Transverse colon (tissue), 4 donors: Measurements from ENCODE around the gene PSMB7.

Experiments
- CTCF ChIP-seq, 5 experiments: fragments of 200-600 bp in 3 of 5; fragments of 450-650 bp in 2 of 5; sonication (generic) in 3 of 5; IDR thresholded peaks; 1 replicate in 2 of 5; 2 replicates in 3 of 5; pipeline ENCODE4 v1.5.1; 2016 to 2017; ENCODE audit warnings: antibody characterized with exemption in 5 of 5, inconsistent platforms in 3 of 5, mild to moderate bottlenecking in 2 of 5, moderate library complexity in 1 of 5
- POLR2AphosphoS5 ChIP-seq, 3 donors: sonication (generic); formaldehyde crosslinking; IDR thresholded peaks; one replicate each; pipeline ENCODE4 v1.6.1; 2016; ENCODE audit warnings: antibody characterized with exemption in 3 of 3

GRCh38 chr9:124304285-124304684 lies 111.0 kb downstream of the PSMB7 start:
- no peak for TF ChIP-seq CTCF (IDR thresholded peaks at IDR 0.05)
- TF ChIP-seq POLR2AphosphoS5 (IDR thresholded peaks at IDR 0.05) = no peak
